ENCODE results near the gene SNRPD1.
A peak's percentile ranks its signal among the peaks of the same experiment; 100 is the strongest.

Gene SNRPD1

DNA sequence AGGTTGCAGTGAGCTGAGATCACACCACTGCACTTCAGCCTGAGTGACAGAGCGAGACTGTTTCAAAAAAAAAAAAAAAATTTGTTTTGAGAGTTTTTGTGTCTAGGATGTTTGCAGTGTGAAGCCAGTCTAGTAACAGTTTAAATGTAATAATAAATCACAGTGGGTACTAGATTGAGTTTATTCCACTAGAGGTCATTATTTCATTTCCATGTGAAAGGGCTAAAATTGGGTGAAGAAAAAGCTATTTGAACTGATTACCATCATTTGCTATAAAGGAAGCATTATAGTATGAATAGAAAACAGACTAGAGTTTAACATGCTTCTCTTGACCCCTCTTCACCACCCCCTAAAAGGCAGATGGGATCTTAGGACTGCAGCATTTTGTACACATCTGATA is 20.3 kb downstream of the SNRPD1 start:
- Histone ChIP-seq H3K23ac (ENCODE audit: low read length) (no peak overlapping the region), H3K27me3 (ENCODE audit: insufficient read depth, low read length) (no peaks in the 10 kb centered on the region), H2BK5ac (ENCODE audit: low read depth, low read length, poor library complexity) (no peak overlapping the region), H3K4me3 (ENCODE audit: low read depth, low read length) (no peak overlapping the region), H3K14ac (ENCODE audit: low read length) (no peak overlapping the region), H2AK5ac (ENCODE audit: low read length) (no peak overlapping the region), H3K4me2 (ENCODE audit: low read length) (no peak overlapping the region), H3K4me1 (ENCODE audit: control insufficient read depth in 1 of 2, insufficient read depth in 2 of 2, low read length in 2 of 2) (no peaks in the 10 kb centered on the region), H3K4ac (ENCODE audit: low read depth, low read length) (no peak overlapping the region), H3K27ac (ENCODE audit: low read depth, low read length) (no peak overlapping the region), H3K36me3 (ENCODE audit: control insufficient read depth in 1 of 2, insufficient read depth in 2 of 2, low read length in 2 of 2) (peaks cover 17 to 25% of the 10 kb centered on the region in 2 experiments), H4K91ac (ENCODE audit: low read depth, low read length) (no peak overlapping the region), H2AFZ (ENCODE audit: insufficient read depth, low read length, poor library complexity) (no peak overlapping the region), H3K9ac (ENCODE audit: low read length) (no peak overlapping the region), H4K8ac (ENCODE audit: low read depth, low read length) (no peak overlapping the region), H2BK120ac (ENCODE audit: insufficient read depth, low read length, poor library complexity) (no peak overlapping the region), H3K9me3 (ENCODE audit: insufficient read depth, low read depth, low read length) (no peaks in the 10 kb centered on the region), H2BK12ac (ENCODE audit: low read length) (no peak overlapping the region), H4K12ac (ENCODE audit: low read depth, low read length) (no peak overlapping the region), H3K79me1 (ENCODE audit: low read length) (no peaks in the 10 kb centered on the region), H3K79me2 (ENCODE audit: control insufficient read depth, insufficient read depth, low read length, poor library complexity) (no peaks in the 10 kb centered on the region), H3K18ac (ENCODE audit: low read length) (no peak overlapping the region)
- WGBS (ENCODE audit: extremely low coverage, insufficient coverage, insufficient read length), result no CpG with 5 or more reads among the region's 1 CpG
- DNase-seq, result no peak

DNA sequence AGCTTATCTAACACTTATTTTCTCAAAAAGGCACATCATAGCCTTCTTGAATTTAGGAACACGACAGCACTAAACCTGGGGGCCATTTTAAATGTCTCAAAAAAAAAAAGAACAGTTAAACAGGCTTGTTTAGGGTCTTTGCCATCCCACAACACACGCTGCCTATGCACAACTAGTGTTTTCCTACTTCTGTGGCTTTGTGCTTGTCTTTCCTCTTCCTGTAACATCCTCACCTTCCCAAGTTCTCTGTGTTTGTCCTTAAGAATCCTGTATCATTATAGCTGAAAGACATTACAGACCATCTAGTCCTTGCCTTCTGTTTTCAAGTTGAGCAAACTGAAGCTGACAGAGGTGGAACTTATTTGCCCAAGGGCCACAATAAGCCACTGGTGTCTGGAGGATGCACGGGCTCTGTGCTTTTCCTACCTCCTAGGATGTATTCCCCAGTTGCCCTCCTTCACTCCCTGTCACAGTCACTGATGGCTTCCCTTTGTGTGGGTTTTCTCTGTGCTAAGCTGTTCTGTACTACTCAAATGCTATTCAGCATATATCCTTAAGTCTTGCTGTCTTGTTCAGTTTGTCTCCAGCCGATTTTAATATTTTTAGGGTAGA is 22.6 kb downstream of the SNRPD1 start:
- Histone ChIP-seq H2AK5ac (ENCODE audit: low read length) (no peak overlapping the region), H3K4me1 (ENCODE audit: control insufficient read depth in 1 of 2, insufficient read depth in 2 of 2, low read length in 2 of 2) (no peaks in the 10 kb centered on the region), H4K8ac (ENCODE audit: low read depth, low read length) (no peak overlapping the region), H2BK12ac (ENCODE audit: low read length) (no peak overlapping the region), H3K4me2 (ENCODE audit: low read length) (no peak overlapping the region), H3K4ac (ENCODE audit: low read depth, low read length) (no peak overlapping the region), H2AFZ (ENCODE audit: insufficient read depth, low read length, poor library complexity) (no peak overlapping the region), H3K27me3 (ENCODE audit: insufficient read depth, low read length) (no peaks in the 10 kb centered on the region), H3K18ac (ENCODE audit: low read length) (no peak overlapping the region), H3K9me3 (ENCODE audit: insufficient read depth, low read depth, low read length) (no peaks in the 10 kb centered on the region), H3K79me1 (ENCODE audit: low read length) (no peaks in the 10 kb centered on the region), H4K91ac (ENCODE audit: low read depth, low read length) (no peak overlapping the region), H2BK120ac (ENCODE audit: insufficient read depth, low read length, poor library complexity) (no peak overlapping the region), H4K12ac (ENCODE audit: low read depth, low read length) (no peak overlapping the region), H3K14ac (ENCODE audit: low read length) (no peak overlapping the region), H3K27ac (ENCODE audit: low read depth, low read length) (no peak overlapping the region), H3K23ac (ENCODE audit: low read length) (no peak overlapping the region), H2BK5ac (ENCODE audit: low read depth, low read length, poor library complexity) (no peak overlapping the region), H3K36me3 (ENCODE audit: control insufficient read depth in 1 of 2, insufficient read depth in 2 of 2, low read length in 2 of 2) (peaks cover 16 to 17% of the 10 kb centered on the region in 2 experiments), H3K4me3 (ENCODE audit: low read depth, low read length) (no peak overlapping the region), H3K79me2 (ENCODE audit: control insufficient read depth, insufficient read depth, low read length, poor library complexity) (no peaks in the 10 kb centered on the region), H3K9ac (ENCODE audit: low read length) (no peak overlapping the region)
- WGBS (ENCODE audit: extremely low coverage, insufficient coverage, insufficient read length), result no CpG with 5 or more reads among the region's 4 CpGs
- DNase-seq, result no peak

DNA sequence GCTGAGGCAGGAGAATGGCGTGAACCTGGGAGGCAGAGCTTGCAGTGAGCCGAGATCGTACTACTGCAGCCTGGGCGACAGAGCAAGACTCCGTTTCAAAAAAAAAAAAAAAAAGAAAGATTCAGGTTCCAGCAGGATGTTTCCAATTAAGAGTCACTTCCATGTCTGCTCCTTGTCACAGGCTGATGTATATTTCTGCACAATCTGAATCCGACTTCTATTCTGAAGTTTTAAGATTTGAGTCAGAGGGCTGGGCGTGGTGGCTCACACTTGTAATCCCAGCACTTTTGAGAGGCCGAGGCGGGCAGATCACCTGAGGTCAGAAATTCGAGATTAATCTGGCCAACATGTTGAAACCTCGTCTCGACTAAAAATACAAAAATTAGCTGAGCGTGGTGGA is 24.7 kb downstream of the SNRPD1 start:
- Histone ChIP-seq H3K79me1 (ENCODE audit: low read length) (no peaks in the 10 kb centered on the region), H3K18ac (ENCODE audit: low read length) (no peak overlapping the region), H3K4me2 (ENCODE audit: low read length) (no peak overlapping the region), H3K27me3 (ENCODE audit: insufficient read depth, low read length) (no peaks in the 10 kb centered on the region), H3K4ac (ENCODE audit: low read depth, low read length) (no peak overlapping the region), H2AK5ac (ENCODE audit: low read length) (no peak overlapping the region), H3K14ac (ENCODE audit: low read length) (no peak overlapping the region), H3K23ac (ENCODE audit: low read length) (no peak overlapping the region), H3K79me2 (ENCODE audit: control insufficient read depth, insufficient read depth, low read length, poor library complexity) (no peaks in the 10 kb centered on the region), H2BK120ac (ENCODE audit: insufficient read depth, low read length, poor library complexity) (no peak overlapping the region), H3K4me1 (ENCODE audit: control insufficient read depth in 1 of 2, insufficient read depth in 2 of 2, low read length in 2 of 2) (no peaks in the 10 kb centered on the region), H3K27ac (ENCODE audit: low read depth, low read length) (no peak overlapping the region), H4K8ac (ENCODE audit: low read depth, low read length) (no peak overlapping the region), H4K91ac (ENCODE audit: low read depth, low read length) (no peak overlapping the region), H2BK5ac (ENCODE audit: low read depth, low read length, poor library complexity) (no peak overlapping the region), H3K9ac (ENCODE audit: low read length) (no peak overlapping the region), H4K12ac (ENCODE audit: low read depth, low read length) (no peak overlapping the region), H2BK12ac (ENCODE audit: low read length) (no peak overlapping the region), H2AFZ (ENCODE audit: insufficient read depth, low read length, poor library complexity) (no peak overlapping the region), H3K4me3 (ENCODE audit: low read depth, low read length) (no peak overlapping the region), H3K9me3 (ENCODE audit: insufficient read depth, low read depth, low read length) (no peaks in the 10 kb centered on the region), H3K36me3 (ENCODE audit: control insufficient read depth in 1 of 2, insufficient read depth in 2 of 2, low read length in 2 of 2) (peaks cover 6 to 11% of the 10 kb centered on the region in 2 experiments)
- peak; percentile 71 for DNase-seq
- no CpG with 5 or more reads among the region's 13 CpGs for WGBS (ENCODE audit: extremely low coverage, insufficient coverage, insufficient read length)

DNA sequence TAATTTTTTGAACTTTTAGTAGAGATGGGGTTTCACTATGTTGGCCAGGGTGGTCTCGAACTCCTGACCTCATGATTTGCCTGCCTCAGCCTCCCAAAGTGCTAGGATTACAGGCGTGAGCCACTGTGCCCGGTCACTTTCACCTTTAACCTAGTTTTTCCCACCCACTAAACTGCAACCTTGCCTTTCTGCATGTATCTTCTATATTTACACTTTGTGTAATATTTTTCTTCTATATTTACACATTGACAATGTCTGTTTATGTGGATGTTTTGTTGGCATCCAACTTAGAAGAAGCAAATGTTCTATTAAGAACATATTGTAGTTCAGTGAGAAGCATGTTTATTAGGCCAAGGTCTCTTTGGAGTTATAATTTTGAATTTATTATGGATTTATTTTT is 26.7 kb downstream of the SNRPD1 start:
- peaks cover 3 to 5% of the 10 kb centered on the region in 2 experiments for H3K36me3 ChIP-seq (ENCODE audit: control insufficient read depth in 1 of 2, insufficient read depth in 2 of 2, low read length in 2 of 2)
- H3K23ac ChIP-seq (ENCODE audit: low read length), result no peak overlapping the region
- H2BK5ac ChIP-seq (ENCODE audit: low read depth, low read length, poor library complexity), result no peak overlapping the region
- H4K8ac ChIP-seq (ENCODE audit: low read depth, low read length), result no peak overlapping the region
- H3K27ac ChIP-seq (ENCODE audit: low read depth, low read length), result no peak overlapping the region
- no peak overlapping the region for H3K4ac ChIP-seq (ENCODE audit: low read depth, low read length)
- no peak overlapping the region for H3K4me3 ChIP-seq (ENCODE audit: low read depth, low read length)
- H3K79me1 ChIP-seq (ENCODE audit: low read length), result no peaks in the 10 kb centered on the region
- no peak overlapping the region for H3K14ac ChIP-seq (ENCODE audit: low read length)
- H2AFZ ChIP-seq (ENCODE audit: insufficient read depth, low read length, poor library complexity), result no peak overlapping the region
- DNase-seq, result no peak
- no peaks in the 10 kb centered on the region for H3K79me2 ChIP-seq (ENCODE audit: control insufficient read depth, insufficient read depth, low read length, poor library complexity)
- no peak overlapping the region for H4K12ac ChIP-seq (ENCODE audit: low read depth, low read length)
- no peak overlapping the region for H2BK12ac ChIP-seq (ENCODE audit: low read length)
- H2BK120ac ChIP-seq (ENCODE audit: insufficient read depth, low read length, poor library complexity), result no peak overlapping the region
- no peak overlapping the region for H3K18ac ChIP-seq (ENCODE audit: low read length)
- H3K4me2 ChIP-seq (ENCODE audit: low read length), result no peak overlapping the region
- H3K9ac ChIP-seq (ENCODE audit: low read length), result no peak overlapping the region
- no peak overlapping the region for H2AK5ac ChIP-seq (ENCODE audit: low read length)
- no peak overlapping the region for H4K91ac ChIP-seq (ENCODE audit: low read depth, low read length)
- H3K27me3 ChIP-seq (ENCODE audit: insufficient read depth, low read length), result no peaks in the 10 kb centered on the region
- H3K9me3 ChIP-seq (ENCODE audit: insufficient read depth, low read depth, low read length), result no peaks in the 10 kb centered on the region
- H3K4me1 ChIP-seq (ENCODE audit: control insufficient read depth in 1 of 2, insufficient read depth in 2 of 2, low read length in 2 of 2), result no peaks in the 10 kb centered on the region
- no CpG with 5 or more reads among the region's 3 CpGs for WGBS (ENCODE audit: extremely low coverage, insufficient coverage, insufficient read length)

All from trophoblast cell (in vitro differentiated cells and primary cell).